Left ventricle myocardium inferior (tissue), 1 donor: ENCODE data around the gene DNM3. TPM values are rescaled to one million over a fixed set of nuclear protein-coding genes. Genes with fewer than 3 reads are reported as not detected.

Source experiments
- DNase-seq: peaks from one replicate; pipeline ENCODE4 v3.0.0-alpha.2; 2020
- H3K27ac ChIP-seq: fragments of 200-600 bp; replicated peaks from 2 replicates; pipeline ENCODE4 v1.8.0; 2021
- H3K27me3 ChIP-seq: fragments of 200-600 bp; 2 replicates; pipeline ENCODE4 v1.8.0; 2021; ENCODE audit warnings: low read depth
- H3K36me3 ChIP-seq: fragments of 200-600 bp; 2 replicates; pipeline ENCODE4 v1.8.0; 2021
- H3K4me1 ChIP-seq: fragments of 200-600 bp; 2 replicates; pipeline ENCODE4 v1.8.0; 2021
- H3K4me3 ChIP-seq: fragments of 200-600 bp; 2 replicates; pipeline ENCODE4 v1.8.0; 2021; ENCODE audit warnings: mild to moderate bottlenecking, moderate library complexity
- H3K9me3 ChIP-seq: fragments of 200-600 bp; replicated peaks from 2 replicates; pipeline ENCODE4 v1.8.0; 2021
- intact Hi-C: fragments of 100-400 bp; cut with micrococcal nuclease; formaldehyde crosslinking; loops from one replicate; pipeline ENCODE4 v1.11.0; 2022
- total RNA-seq: library from RNA; stranded (reverse); fragmentation: NEBNext Ultra II Directional; extraction: Animal tissue kit (Norgen Biotek cat#: 25700); gene quantifications from one replicate; pipeline ENCODE4 v1.2.1, GENCODE V29; 2021
- TF ChIP-seq, protein P1 (sequence below): fragments of 200-600 bp; IDR thresholded peaks from 2 replicates; pipeline ENCODE4 v1.8.0; 2021; ENCODE audit warnings: antibody characterized with exemption, mild to moderate bottlenecking, borderline replicate concordance
- donor health status: DM: no; HTN: yes; CAD: no; lungs with severe emphysema.

The DNM3 gene
- total RNA-seq, 1 donor from 2014 or later, result 1.2 TPM

DNA sequence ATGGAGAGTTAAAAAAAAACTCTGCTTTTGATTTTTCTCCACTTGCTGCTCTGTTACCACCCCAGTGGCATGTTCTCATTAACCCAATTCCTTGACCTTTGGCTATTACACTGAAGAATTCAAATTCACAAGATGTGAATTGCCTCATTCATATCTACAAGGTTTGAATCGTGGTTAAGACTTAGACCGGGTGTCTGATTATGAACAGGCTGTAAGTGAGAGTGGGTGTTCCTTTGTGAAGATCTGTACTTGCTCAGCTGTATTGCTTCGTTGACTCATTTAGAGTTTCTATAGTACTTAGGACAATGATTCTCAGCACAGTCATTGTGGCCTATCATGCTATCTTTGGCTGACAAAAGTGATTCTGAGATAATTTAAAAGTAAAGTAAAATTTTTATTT lies 36.4 kb downstream of the DNM3 start:
- no peak for DNase-seq
- H3K36me3 ChIP-seq, result no peaks in the 10 kb centered on the region
- TF ChIP-seq, protein P1, sequence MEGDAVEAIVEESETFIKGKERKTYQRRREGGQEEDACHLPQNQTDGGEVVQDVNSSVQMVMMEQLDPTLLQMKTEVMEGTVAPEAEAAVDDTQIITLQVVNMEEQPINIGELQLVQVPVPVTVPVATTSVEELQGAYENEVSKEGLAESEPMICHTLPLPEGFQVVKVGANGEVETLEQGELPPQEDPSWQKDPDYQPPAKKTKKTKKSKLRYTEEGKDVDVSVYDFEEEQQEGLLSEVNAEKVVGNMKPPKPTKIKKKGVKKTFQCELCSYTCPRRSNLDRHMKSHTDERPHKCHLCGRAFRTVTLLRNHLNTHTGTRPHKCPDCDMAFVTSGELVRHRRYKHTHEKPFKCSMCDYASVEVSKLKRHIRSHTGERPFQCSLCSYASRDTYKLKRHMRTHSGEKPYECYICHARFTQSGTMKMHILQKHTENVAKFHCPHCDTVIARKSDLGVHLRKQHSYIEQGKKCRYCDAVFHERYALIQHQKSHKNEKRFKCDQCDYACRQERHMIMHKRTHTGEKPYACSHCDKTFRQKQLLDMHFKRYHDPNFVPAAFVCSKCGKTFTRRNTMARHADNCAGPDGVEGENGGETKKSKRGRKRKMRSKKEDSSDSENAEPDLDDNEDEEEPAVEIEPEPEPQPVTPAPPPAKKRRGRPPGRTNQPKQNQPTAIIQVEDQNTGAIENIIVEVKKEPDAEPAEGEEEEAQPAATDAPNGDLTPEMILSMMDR, result no peak

DNA sequence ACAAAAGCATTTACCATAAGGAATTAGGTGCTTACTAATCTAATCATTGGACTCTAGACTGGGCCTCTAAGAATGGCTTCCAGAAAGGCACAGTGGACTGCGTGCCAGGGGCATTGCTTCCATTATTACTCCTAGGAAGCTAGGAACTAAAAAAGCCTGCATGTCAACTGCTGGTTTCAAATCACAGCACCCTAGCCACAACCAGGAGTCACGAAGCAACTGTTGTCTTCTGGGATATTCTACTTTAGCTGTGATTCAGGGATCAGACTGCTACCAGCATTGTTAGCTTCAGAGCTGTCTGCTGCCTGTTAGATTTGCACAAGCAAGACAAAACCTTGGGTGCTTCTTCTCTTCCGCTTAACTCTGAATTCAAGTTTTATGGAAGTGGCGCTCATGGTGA lies 38.3 kb downstream of the DNM3 start:
- Histone ChIP-seq H3K4me3 (no peak overlapping the region), H3K27ac (no peak overlapping the region), H3K4me1 (peaks cover 5% of the 10 kb centered on the region), H3K9me3 (no peaks in the 10 kb centered on the region), H3K36me3 (no peaks in the 10 kb centered on the region), H3K27me3 (no peaks in the 10 kb centered on the region)
- DNase-seq, result no peak
- TF ChIP-seq, protein P1, result no peak
- intact Hi-C loops, result no loop called here

More for the DNA sequence above, 36.4 kb downstream of the DNM3 start:
- Histone ChIP-seq H3K27ac (no peak overlapping the region), H3K27me3 (no peaks in the 10 kb centered on the region), H3K4me3 (no peak overlapping the region), H3K4me1 (peaks cover 5% of the 10 kb centered on the region), H3K9me3 (no peaks in the 10 kb centered on the region)
- intact Hi-C loops, result no loop called here

DNA sequence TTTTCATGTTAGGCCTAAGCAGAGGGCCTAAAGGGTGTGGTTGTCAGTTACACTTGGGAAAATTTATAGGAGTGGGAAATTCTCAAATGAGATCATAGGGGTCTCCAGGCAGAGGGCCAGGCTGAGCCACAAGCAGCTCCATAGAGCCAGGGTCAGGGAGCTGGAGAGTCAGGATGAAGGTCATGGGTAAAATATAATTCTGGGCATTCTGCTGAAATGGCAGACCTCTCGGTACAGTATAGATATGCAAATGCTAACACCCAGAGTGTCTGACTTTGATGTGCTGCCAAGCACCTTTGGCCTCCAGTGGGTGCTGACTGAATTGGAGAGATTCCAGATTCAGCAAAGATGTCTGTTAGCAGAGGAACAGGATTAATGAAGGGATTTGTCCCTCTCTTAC lies 40.1 kb downstream of the DNM3 start:
- Histone ChIP-seq H3K4me1 (peaks cover 5% of the 10 kb centered on the region), H3K27ac (no peak overlapping the region), H3K27me3 (no peaks in the 10 kb centered on the region), H3K4me3 (no peak overlapping the region), H3K9me3 (no peaks in the 10 kb centered on the region), H3K36me3 (no peaks in the 10 kb centered on the region)
- intact Hi-C loops, result no loop called here
- TF ChIP-seq, protein P1, result no peak
- DNase-seq, result no peak

DNA sequence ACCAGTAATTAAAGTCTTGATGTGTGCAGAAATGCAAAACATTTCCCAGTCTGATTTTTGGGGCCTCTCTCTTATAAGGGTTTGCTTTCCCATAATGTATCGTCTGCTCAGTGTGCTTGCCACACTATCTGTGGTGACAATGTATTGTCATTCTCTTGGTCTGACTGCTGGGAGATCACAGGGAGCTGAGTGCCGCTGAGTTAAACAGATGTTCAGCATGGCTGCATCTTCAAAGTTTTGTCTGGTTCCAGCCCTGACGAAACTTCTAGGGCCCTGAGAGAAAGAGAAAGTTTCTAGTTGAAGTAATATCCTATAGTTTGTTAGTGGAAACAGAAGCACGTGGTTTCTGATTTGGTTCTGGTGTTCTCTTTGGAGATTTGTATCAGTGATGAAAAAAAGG lies 42.6 kb downstream of the DNM3 start:
- no peak for DNase-seq
- no peaks in the 10 kb centered on the region for H3K36me3 ChIP-seq
- peaks cover 5% of the 10 kb centered on the region for H3K4me1 ChIP-seq
- H3K4me3 ChIP-seq, result no peak overlapping the region
- TF ChIP-seq, protein P1, result no peak
- no peaks in the 10 kb centered on the region for H3K27me3 ChIP-seq
- H3K27ac ChIP-seq, result no peak overlapping the region
- peaks cover 10% of the 10 kb centered on the region for H3K9me3 ChIP-seq
- intact Hi-C loops, result no loop called here

DNA sequence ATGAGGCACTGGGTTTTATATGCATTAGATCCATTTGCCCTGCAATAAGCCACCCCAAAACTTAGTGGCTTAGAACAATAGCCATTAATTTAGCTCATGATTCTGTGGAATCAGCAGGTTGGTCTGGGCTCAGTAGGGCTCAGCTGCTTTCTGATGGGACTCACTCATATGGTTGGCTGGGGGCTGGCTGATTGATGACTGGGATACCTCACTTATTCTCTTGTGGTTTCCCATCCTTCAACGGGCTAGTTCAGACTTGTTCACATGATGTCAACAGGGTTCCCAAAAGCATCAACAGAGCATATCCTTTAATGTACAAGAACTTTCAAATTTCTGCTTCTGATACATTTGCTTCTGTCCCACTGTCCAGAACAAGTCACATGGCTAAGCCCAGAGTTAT lies 43.2 kb downstream of the DNM3 start:
- DNase-seq, result no peak
- Histone ChIP-seq H3K27me3 (no peaks in the 10 kb centered on the region), H3K36me3 (no peaks in the 10 kb centered on the region), H3K27ac (no peak overlapping the region), H3K4me1 (peaks cover 5% of the 10 kb centered on the region), H3K9me3 (peaks cover 10% of the 10 kb centered on the region), H3K4me3 (no peak overlapping the region)
- intact Hi-C loops, result no loop called here
- TF ChIP-seq, protein P1, result no peak

DNA sequence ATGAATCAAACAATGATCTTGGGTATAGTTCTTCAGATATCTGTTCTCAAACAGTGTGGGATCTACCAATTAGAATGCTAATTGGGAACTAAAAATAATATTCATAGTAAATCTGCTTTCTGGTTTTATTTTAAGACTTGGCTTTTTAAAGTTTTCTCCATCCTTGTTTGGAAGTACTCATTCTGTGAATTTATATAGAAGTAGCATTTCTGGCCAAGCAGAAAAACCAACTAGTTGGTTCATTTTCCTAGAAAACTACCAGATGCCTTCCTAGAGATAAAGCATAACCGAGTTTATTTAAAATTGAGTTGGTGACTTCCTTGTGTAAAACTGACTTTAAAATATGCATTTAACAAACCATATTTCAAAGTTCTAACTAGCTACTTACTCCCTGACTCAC lies 48.8 kb downstream of the DNM3 start:
- intact Hi-C loops, result no loop called here
- Histone ChIP-seq H3K4me1 (no peaks in the 10 kb centered on the region), H3K27me3 (no peaks in the 10 kb centered on the region), H3K36me3 (no peaks in the 10 kb centered on the region), H3K4me3 (no peak overlapping the region), H3K9me3 (peaks cover 25% of the 10 kb centered on the region), H3K27ac (no peak overlapping the region)
- DNase-seq, result no peak
- TF ChIP-seq, protein P1, result no peak
